Mucosa of descending colon (tissue), 3 donors: Measurements from ENCODE around the gene TASP1. TPM values are rescaled to one million over a fixed set of nuclear protein-coding genes. Genes with fewer than 3 reads are reported as not detected.

Source experiments
- ATAC-seq: fragments of 200-7000 bp; cut with Tn5 transposase; one replicate; pipeline ENCODE4 v1.9.1; 2020; ENCODE audit warnings: mild to moderate bottlenecking, moderate library complexity
- DNase-seq, 3 donors: peaks; one replicate each; pipeline ENCODE4 v3.0.0-alpha.2; 2020
- H3K36me3 ChIP-seq: fragments of 200-600 bp; one replicate; pipeline ENCODE4 v1.8.0; 2021; ENCODE audit warnings: low read depth, mild to moderate bottlenecking
- H3K4me1 ChIP-seq: fragments of 200-600 bp; one replicate; pipeline ENCODE4 v1.8.0; 2021; ENCODE audit warnings: low read depth, mild to moderate bottlenecking
- H3K4me3 ChIP-seq: fragments of 200-600 bp; one replicate; pipeline ENCODE4 v1.8.0; 2021; ENCODE audit warnings: mild to moderate bottlenecking
- H3K9me3 ChIP-seq: fragments of 200-600 bp; one replicate; pipeline ENCODE4 v1.8.0; 2021; ENCODE audit warnings: mild to moderate bottlenecking
- CTCF ChIP-seq: fragments of 200-600 bp; IDR thresholded peaks from one replicate; pipeline ENCODE4 v1.8.0; 2022; ENCODE audit warnings: antibody characterized with exemption, mild to moderate bottlenecking
- intact Hi-C, 2 donors: fragments of 100-400 bp; cut with DNase I in 1 of 2; cut with micrococcal nuclease in 1 of 2; formaldehyde crosslinking; loops; one replicate each; pipeline versions ENCODE4 v1.11.0 to v1.11.1; 2022; cut with DNase I, micrococcal nuclease
- long read RNA-seq, 2 donors: library from polyadenylated mRNA; unstranded; transcript quantifications; one replicate each; pipeline ENCODE4 v2.0.0, GENCODE V29; 2019 to 2021
- total RNA-seq, 3 donors: library from RNA; stranded (reverse); fragmentation: NEBNext Ultra II Directional in 2 of 3; extraction: Animal tissue kit (Norgen Biotek cat#: 25700) in 2 of 3; gene quantifications; one replicate each; pipeline versions ENCODE4 v1.2.1 to v1.2.4, GENCODE V29; 2021 to 2023
- donor health status: DM: no; HTN: no; CAD: no; lungs with moderate emphysema.
- donor health status: DM: no; HTN: no; CAD: no.
- donor health status: DM: no; HTN: yes; CAD: no.

The TASP1 gene
- total RNA-seq = 10 to 100 TPM; 13.3 to 15.0 (median 13.8) TPM
- long read RNA-seq, donor 1, transcript TASP1-201 (14 exons, 2,352 nt) = major isoform, 6 of 11 reads
- long read RNA-seq, donor 1, partial matches to known transcripts = 2 of 11 reads
- long read RNA-seq, donor 1, other reads (novel, unspliced or antisense) = 2 of 11 reads
- long read RNA-seq, donor 2, partial matches to known transcripts = 6 of 9 reads
- long read RNA-seq, donor 2, other reads (novel, unspliced or antisense) = 2 of 9 reads

- TF ChIP-seq CTCF = no peak
- DNase-seq = peak; percentile 98 to 99 (median 98)
- intact Hi-C loops = no loop called here
- peak; percentile 99 for ATAC-seq
- peak within 1 kb of the TSS; percentile 76 for H3K4me3 ChIP-seq
- H3K9me3 ChIP-seq = no peaks in the 10 kb centered on the region
- H3K4me1 ChIP-seq = peaks cover 3% of the 10 kb centered on the region
- no peaks in the 10 kb centered on the region for H3K36me3 ChIP-seq
Measured at GRCh38 chr20:13638496-13639149, at the start of gene TASP1. TASP1 (minus strand) TSS chr20:13638932; CDS start chr20:13630078, 8,854 bp downstream.

GRCh38 chr20:13687815-13688214 lies 49.1 kb upstream of the TASP1 start:
- intact Hi-C loops = no loop called here
- no peaks in the 10 kb centered on the region for H3K9me3 ChIP-seq

GRCh38 chr20:13685623-13686022 lies 46.9 kb upstream of the TASP1 start:
- no peak for TF ChIP-seq CTCF
- no peak for DNase-seq
- intact Hi-C loops = no loop called here
- no peak for ATAC-seq
- H3K9me3 ChIP-seq = no peaks in the 10 kb centered on the region
- no peaks in the 10 kb centered on the region for H3K4me1 ChIP-seq
- H3K36me3 ChIP-seq = no peaks in the 10 kb centered on the region
- no peak overlapping the region for H3K4me3 ChIP-seq

More at GRCh38 chr20:13687815-13688214, 49.1 kb upstream of the TASP1 start:
- no peak for TF ChIP-seq CTCF
- Histone ChIP-seq H3K36me3 (no peaks in the 10 kb centered on the region), H3K4me1 (no peaks in the 10 kb centered on the region), H3K4me3 (no peak overlapping the region)
- ATAC-seq = no peak
- no peak for DNase-seq

GRCh38 chr20:13684566-13685222 lies 46.0 kb upstream of the TASP1 start:
- H3K4me3 ChIP-seq = no peak overlapping the region
- intact Hi-C loops = no loop called here
- H3K36me3 ChIP-seq = no peaks in the 10 kb centered on the region
- no peaks in the 10 kb centered on the region for H3K4me1 ChIP-seq
- ATAC-seq (no peak), DNase-seq (no peak)
- H3K9me3 ChIP-seq = no peaks in the 10 kb centered on the region
- TF ChIP-seq CTCF = no peak

GRCh38 chr20:13683833-13684232 lies 45.1 kb upstream of the TASP1 start:
- no peak for ATAC-seq
- TF ChIP-seq CTCF = no peak
- H3K36me3 ChIP-seq = no peaks in the 10 kb centered on the region
- DNase-seq = no peak
- no peaks in the 10 kb centered on the region for H3K9me3 ChIP-seq
- H3K4me3 ChIP-seq = no peak overlapping the region
- intact Hi-C loops = no loop called here
- H3K4me1 ChIP-seq = no peaks in the 10 kb centered on the region
